Ovary (tissue), 9 donors: ENCODE measurements around the gene IRF2BP2. TPM values are rescaled to one million over a fixed set of nuclear protein-coding genes. Genes with fewer than 3 reads are reported as not detected.
A peak's percentile ranks its signal among the peaks of the same experiment; 100 is the strongest.

Experiments used
- DNase-seq, 5 donors: peaks; one replicate each; pipeline ENCODE4 v3.0.0-alpha.2; 2019 to 2020
- H3K27ac ChIP-seq, 2 donors: fragments of 200-600 bp; one replicate each; pipeline versions ENCODE4 v1.5.1 to v1.8.0; 2019 to 2022
- H3K27me3 ChIP-seq: fragments of 200-600 bp; one replicate; pipeline ENCODE4 v1.8.0; 2022
- H3K36me3 ChIP-seq: fragments of 200-600 bp; sonication (generic); one replicate; pipeline ENCODE4 v1.5.1; 2019
- H3K4me1 ChIP-seq: one replicate; pipeline ENCODE4 v1.8.1; 2013; ENCODE audit warnings: mild to moderate bottlenecking, moderate library complexity; ENCODE audit not compliant: insufficient read depth
- H3K4me3 ChIP-seq: fragments of 200-600 bp; sonication (generic); one replicate; pipeline ENCODE4 v1.5.1; 2017
- H3K9me3 ChIP-seq, 2 donors: fragments of 200-600 bp in 1 of 2; sonication (generic) in 1 of 2; one replicate each; pipeline versions ENCODE4 v1.5.1 to v1.8.1; 2013 to 2019; ENCODE audit warnings: mild to moderate bottlenecking in 1 of 2, moderate library complexity in 1 of 2
- CTCF ChIP-seq, 3 donors: fragments of 450-650 bp in 2 of 3; fragments of 200-600 bp in 1 of 3; IDR thresholded peaks; one replicate each; pipeline versions ENCODE4 v1.5.1 to v1.8.0; 2016 to 2022; ENCODE audit warnings: antibody characterized with exemption in 3 of 3, mild to moderate bottlenecking in 1 of 3
- EP300 ChIP-seq: sonication (generic); formaldehyde crosslinking; IDR thresholded peaks from one replicate; pipeline ENCODE4 v1.6.1; 2017; ENCODE audit warnings: antibody characterized with exemption
- POLR2A ChIP-seq: fragments of 450-650 bp; IDR thresholded peaks from one replicate; pipeline ENCODE4 v1.6.1; 2017; ENCODE audit warnings: antibody characterized with exemption, mild to moderate bottlenecking, moderate library complexity
- WGBS, 3 donors: extraction: QIAGEN DNeasy Blood & Tissue Kit in 1 of 3; methylation state at CpG; one replicate each; pipeline versions ENCODE4 v1.1.5 to v1.1.7; 2013 to 2017; 5-methylcytosine and 5-hydroxymethylcytosine counted together
- intact Hi-C, 4 donors: fragments of 100-400 bp; cut with DNase I; formaldehyde crosslinking; loops; one replicate each; pipeline versions ENCODE4 v1.11.0 to v1.15.1; 2022 to 2023
- polyA plus RNA-seq, 2 donors: library from polyadenylated mRNA; stranded (reverse); fragments of 200-250 nt in 1 of 2; fragments of 350-450 nt in 1 of 2; fragmentation: Illumina TruSeq in 1 of 2; extraction: RNeasy Lipid Tissue Mini Kit (QIAGEN cat#74804) in 1 of 2; gene quantifications; one replicate each; pipeline ENCODE4 v1.2.3, GENCODE V29; 2013 to 2014
- total RNA-seq, 7 donors: library from RNA; depleted of rRNA in 2 of 7; stranded (reverse); fragments of >200 nt in 2 of 7; fragmentation: NEBNext Ultra II Directional in 3 of 7; extraction: Animal tissue kit (Norgen Biotek cat#: 25700) in 3 of 7; gene quantifications; one replicate each; pipeline versions ENCODE4 v1.1.0 to v1.2.4, GENCODE V29; 2016 to 2023
- donor health status: DM: no; HTN: no; CAD: no; lungs with moderate emphysema.
- donor health status: DM: no; HTN: no; CAD: no.
- donor health status: Bipolar disorder and iron deficiency.
- donor health status: DM: yes; HTN: yes; CAD: no.
- donor health status: DM: no; HTN: no; CAD: no.
- donor health status: DM: yes; HTN: yes; CAD: no.

IRF2BP2 gene
- total and polyA plus RNA-seq, 9 donors = 66.9 to 180 (median 110) TPM

- Histone ChIP-seq H3K36me3 (no peaks in the 10 kb centered on the region), H3K4me3 (no peak overlapping the region), H3K9me3 (no peaks in the 10 kb centered on the region), H3K4me1 (peaks cover 12% of the 10 kb centered on the region), H3K27me3 (no peaks in the 10 kb centered on the region), H3K27ac (peak overlapping the region in 1 of 2 donors; percentile 59)
- TF ChIP-seq EP300 = no peak
- intact Hi-C loops = no loop called here
- WGBS, 3 donors = 32 to 45% (median 35%) methylated on average over 5 of the region's 5 CpGs
- no peak for DNase-seq
Observed at GRCh38 chr1:234618737-234619049, 8.7 kb upstream of the IRF2BP2 start.

DNA sequence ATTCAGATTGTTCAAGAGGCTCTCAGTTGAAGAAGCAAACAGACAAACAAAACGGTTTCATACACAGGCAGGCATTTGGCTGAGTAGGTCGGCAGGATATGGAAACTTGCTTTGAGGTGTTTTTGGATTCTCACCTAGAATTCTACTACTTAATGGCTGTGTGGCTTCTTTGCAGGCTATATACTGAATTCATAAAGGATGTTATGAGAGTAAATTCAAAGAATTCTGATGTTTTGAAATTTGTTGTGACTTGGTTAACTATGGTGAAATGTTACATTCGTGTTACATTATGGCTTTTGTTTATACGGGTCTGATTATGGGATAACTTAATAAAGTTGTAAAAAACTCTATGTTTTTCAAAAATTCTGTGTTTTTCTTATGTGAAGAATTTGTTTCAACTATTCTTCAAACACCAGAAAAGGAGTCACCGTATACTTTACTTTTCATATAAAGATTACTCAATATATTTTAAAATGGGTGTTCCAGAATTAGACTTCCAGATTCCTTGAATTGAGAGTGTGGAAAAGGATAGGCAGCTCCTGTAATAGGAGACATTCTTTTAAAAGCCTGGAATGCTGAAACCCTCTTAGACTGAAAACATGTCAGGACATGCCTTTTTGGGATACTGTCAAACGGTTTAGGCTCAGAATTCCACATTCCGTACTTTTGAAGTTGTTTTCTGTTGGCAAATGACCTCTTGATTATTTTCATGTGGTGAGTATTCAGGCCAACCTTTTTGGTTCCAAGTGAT lies 8.2 kb upstream of the IRF2BP2 start:
- intact Hi-C loops = no loop called here
- Histone ChIP-seq H3K27me3 (no peaks in the 10 kb centered on the region), H3K4me3 (no peak overlapping the region), H3K27ac (peak overlapping the region in 1 of 2 donors; percentile 59), H3K36me3 (no peaks in the 10 kb centered on the region), H3K9me3 (no peaks in the 10 kb centered on the region), H3K4me1 (peaks cover 14% of the 10 kb centered on the region)
- TF ChIP-seq EP300 (no peak), POLR2A (no peak), CTCF (IDR thresholded peaks at IDR 0.05) (no peak)
- WGBS, 3 donors = 40 to 51% (median 42%) methylated on average over 7 of the region's 7 CpGs
- DNase-seq = no peak

DNA sequence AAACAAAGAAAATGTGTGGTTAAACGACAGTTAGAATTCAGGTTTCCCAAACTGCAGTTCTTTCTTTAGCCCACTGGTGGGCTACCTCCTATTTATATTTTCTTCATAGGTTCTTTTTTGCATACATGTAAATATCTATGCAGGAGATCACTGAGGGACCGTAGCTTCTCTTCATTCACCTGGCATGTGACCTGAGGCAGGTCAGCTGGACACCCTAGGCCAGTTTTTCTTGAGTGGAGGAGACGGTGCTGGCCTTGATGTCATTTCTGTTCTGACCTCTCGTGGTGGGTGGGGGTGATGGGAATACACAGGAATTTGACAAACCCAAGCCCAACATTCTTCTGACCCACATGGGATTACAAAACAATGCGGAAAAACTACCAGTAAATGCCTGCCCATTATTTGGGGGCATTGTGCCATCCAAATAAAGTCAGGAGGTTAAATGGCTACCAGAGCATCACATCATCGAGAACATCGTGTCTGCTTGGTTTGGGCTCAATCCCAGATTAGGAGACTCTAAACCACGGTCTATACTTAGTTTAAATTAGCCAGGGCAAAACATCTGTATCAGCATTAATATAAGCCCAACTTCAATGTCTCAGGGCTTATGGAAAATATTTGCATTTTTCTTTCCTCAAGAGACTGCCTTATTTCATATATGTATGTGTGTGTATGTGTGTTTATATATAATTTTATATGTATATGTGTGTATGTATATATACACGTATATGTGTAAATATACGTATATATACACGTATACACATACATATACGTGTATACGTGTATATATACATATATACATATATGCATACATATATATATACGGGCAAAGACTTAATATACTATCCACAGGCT lies 7.4 kb upstream of the IRF2BP2 start:
- DNase-seq = no peak
- no peak for TF ChIP-seq CTCF (IDR thresholded peaks at IDR 0.05)
- H3K9me3 ChIP-seq = no peaks in the 10 kb centered on the region
- peaks cover 16% of the 10 kb centered on the region for H3K4me1 ChIP-seq
- 67 to 74% (median 71%) methylated on average over 14 of the region's 14 CpGs for WGBS, 3 donors
- intact Hi-C loops = no loop called here
- H3K27ac ChIP-seq = peak overlapping the region in 1 of 2 donors; percentile 59
- H3K36me3 ChIP-seq = no peaks in the 10 kb centered on the region
- H3K4me3 ChIP-seq = no peak overlapping the region
- no peaks in the 10 kb centered on the region for H3K27me3 ChIP-seq

- no peak for DNase-seq
- Histone ChIP-seq H3K9me3 (no peaks in the 10 kb centered on the region), H3K27me3 (no peaks in the 10 kb centered on the region), H3K27ac (peak overlapping the region in 1 of 2 donors; percentile 38), H3K4me3 (no peak overlapping the region), H3K36me3 (no peaks in the 10 kb centered on the region), H3K4me1 (peaks cover 21% of the 10 kb centered on the region)
- intact Hi-C loops = no loop called here
- 10 to 23% (median 16%) methylated on average over 2 of the region's 2 CpGs for WGBS, 3 donors
- TF ChIP-seq EP300 (no peak), CTCF (IDR thresholded peaks at IDR 0.05) (no peak)
Observed at GRCh38 chr1:234616644-234617043, 6.7 kb upstream of the IRF2BP2 start.

GRCh38 chr1:234614081-234614489 lies 4.1 kb upstream of the IRF2BP2 start:
- H3K4me3 ChIP-seq = no peak overlapping the region
- DNase-seq = no peak
- H3K27me3 ChIP-seq = no peaks in the 10 kb centered on the region
- peaks cover 22% of the 10 kb centered on the region for H3K4me1 ChIP-seq
- WGBS, 3 donors = 29 to 42% (median 40%) methylated on average over 2 of the region's 2 CpGs
- no peak for TF ChIP-seq CTCF (IDR thresholded peaks at IDR 0.05)
- no peak for TF ChIP-seq EP300
- TF ChIP-seq POLR2A = no peak
- peak overlapping the region in 1 of 2 donors; percentile 98 for H3K27ac ChIP-seq
- intact Hi-C loops = loop anchor here (2.0 to 5.0 kb wide), 6 partner anchors 107 to 468 kb away; no protein-coding TSS in a partner anchor
- no peaks in the 10 kb centered on the region for H3K36me3 ChIP-seq
- H3K9me3 ChIP-seq = no peaks in the 10 kb centered on the region
